GM12878 (cell line): ENCODE measurements around the gene RSPO4. TPM values are rescaled to one million over a fixed set of nuclear protein-coding genes. Genes with fewer than 3 reads are reported as not detected.

Experiments
- ATF7 ChIP-seq: fragments of 450-650 bp; IDR thresholded peaks from 2 replicates; pipeline ENCODE4 v1.6.1; 2016; ENCODE audit warnings: low read depth, mild to moderate bottlenecking
- PAX5 ChIP-seq: IDR thresholded peaks from 2 replicates; pipeline ENCODE4 v1.6.1; 2011; ENCODE audit warnings: low read depth, low read length, borderline replicate concordance
- USF2 ChIP-seq: IDR thresholded peaks from 2 replicates; pipeline ENCODE4 v1.6.1; 2011; ENCODE audit warnings: low read depth, low read length, improper control_type of control experiment, borderline replicate concordance
- ZNF592 ChIP-seq: fragments of 450-650 bp; IDR thresholded peaks from 2 replicates; pipeline ENCODE4 v1.6.1; 2017; ENCODE audit warnings: mild to moderate bottlenecking, moderate library complexity
- polyA plus RNA-seq, 11 experiments: library from polyadenylated mRNA; depleted of rRNA in 4 of 11; unstranded in 6 of 11; stranded (reverse) in 5 of 11; fragments of >200 nt; fragmentation: Nextera tagmentation in 4 of 11; fragmentation: Illumina TruSeq in 1 of 11; extraction: Ambion mirVana in 4 of 11; extraction: Trizol in 1 of 11; gene quantifications; 1 replicate in 1 of 11; 2 replicates in 10 of 11; pipeline versions ENCODE4 v1.2.1 to v1.2.3, GENCODE V29; 2011 to 2016; ENCODE audit warnings: inconsistent platforms in 2 of 11, missing spikeins in 2 of 11, low read depth in 1 of 11
- total RNA-seq, 4 experiments: library from RNA; depleted of rRNA in 3 of 4; stranded (reverse); fragments of >200 nt in 3 of 4; fragmentation: Illumina TruSeq in 1 of 4; extraction: Trizol in 1 of 4; gene quantifications; 2 replicates each; pipeline versions ENCODE4 v1.2.1 to v1.2.3, GENCODE V29; 2013 to 2021
- TF ChIP-seq, protein P1 (sequence below): IDR thresholded peaks from 2 replicates; pipeline ENCODE4 v1.6.1; 2011; ENCODE audit warnings: borderline replicate concordance, low read depth, mild to moderate bottlenecking, moderate library complexity, mixed read lengths, low read length; ENCODE audit not compliant: insufficient read depth; ENCODE audit errors: extremely low read length

RSPO4 gene
- total and polyA plus RNA-seq, 10 of the 15 experiments (the other 5 are each of a cell fraction or from before 2014, with no cell fraction given): 0.06 TPM; not detected in 9

GRCh38 chr20:1034415-1034789 is 32.3 kb upstream of the RSPO4 start (continued):
- TF ChIP-seq, protein P1, sequence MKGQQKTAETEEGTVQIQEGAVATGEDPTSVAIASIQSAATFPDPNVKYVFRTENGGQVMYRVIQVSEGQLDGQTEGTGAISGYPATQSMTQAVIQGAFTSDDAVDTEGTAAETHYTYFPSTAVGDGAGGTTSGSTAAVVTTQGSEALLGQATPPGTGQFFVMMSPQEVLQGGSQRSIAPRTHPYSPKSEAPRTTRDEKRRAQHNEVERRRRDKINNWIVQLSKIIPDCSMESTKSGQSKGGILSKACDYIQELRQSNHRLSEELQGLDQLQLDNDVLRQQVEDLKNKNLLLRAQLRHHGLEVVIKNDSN: no peak
- TF ChIP-seq USF2 (no peak), PAX5 (no peak), ATF7 (no peak), ZNF592 (no peak)
